Left ventricle myocardium inferior (tissue), 1 donor: Measurements from ENCODE around the gene PCSK6. TPM values are rescaled to one million over a fixed set of nuclear protein-coding genes. Genes with fewer than 3 reads are reported as not detected.
A peak's percentile ranks its signal among the peaks of the same experiment; 100 is the strongest.

ENCODE experiments used
- DNase-seq: peaks from one replicate; pipeline ENCODE4 v3.0.0-alpha.2; 2020
- H3K27ac ChIP-seq: fragments of 200-600 bp; replicated peaks from 2 replicates; pipeline ENCODE4 v1.8.0; 2021
- H3K27me3 ChIP-seq: fragments of 200-600 bp; 2 replicates; pipeline ENCODE4 v1.8.0; 2021; ENCODE audit warnings: low read depth
- H3K36me3 ChIP-seq: fragments of 200-600 bp; 2 replicates; pipeline ENCODE4 v1.8.0; 2021
- H3K4me1 ChIP-seq: fragments of 200-600 bp; 2 replicates; pipeline ENCODE4 v1.8.0; 2021
- H3K4me3 ChIP-seq: fragments of 200-600 bp; 2 replicates; pipeline ENCODE4 v1.8.0; 2021; ENCODE audit warnings: mild to moderate bottlenecking, moderate library complexity
- H3K9me3 ChIP-seq: fragments of 200-600 bp; replicated peaks from 2 replicates; pipeline ENCODE4 v1.8.0; 2021
- intact Hi-C: fragments of 100-400 bp; cut with micrococcal nuclease; formaldehyde crosslinking; loops from one replicate; pipeline ENCODE4 v1.11.0; 2022
- total RNA-seq: library from RNA; stranded (reverse); fragmentation: NEBNext Ultra II Directional; extraction: Animal tissue kit (Norgen Biotek cat#: 25700); gene quantifications from one replicate; pipeline ENCODE4 v1.2.1, GENCODE V29; 2021
- TF ChIP-seq, protein P1 (sequence below): fragments of 200-600 bp; IDR thresholded peaks from 2 replicates; pipeline ENCODE4 v1.8.0; 2021; ENCODE audit warnings: antibody characterized with exemption, mild to moderate bottlenecking, borderline replicate concordance
- donor health status: DM: no; HTN: yes; CAD: no; lungs with severe emphysema.

Gene PCSK6
- total RNA-seq, 1 donor from 2014 or later, result 28.6 TPM

DNA sequence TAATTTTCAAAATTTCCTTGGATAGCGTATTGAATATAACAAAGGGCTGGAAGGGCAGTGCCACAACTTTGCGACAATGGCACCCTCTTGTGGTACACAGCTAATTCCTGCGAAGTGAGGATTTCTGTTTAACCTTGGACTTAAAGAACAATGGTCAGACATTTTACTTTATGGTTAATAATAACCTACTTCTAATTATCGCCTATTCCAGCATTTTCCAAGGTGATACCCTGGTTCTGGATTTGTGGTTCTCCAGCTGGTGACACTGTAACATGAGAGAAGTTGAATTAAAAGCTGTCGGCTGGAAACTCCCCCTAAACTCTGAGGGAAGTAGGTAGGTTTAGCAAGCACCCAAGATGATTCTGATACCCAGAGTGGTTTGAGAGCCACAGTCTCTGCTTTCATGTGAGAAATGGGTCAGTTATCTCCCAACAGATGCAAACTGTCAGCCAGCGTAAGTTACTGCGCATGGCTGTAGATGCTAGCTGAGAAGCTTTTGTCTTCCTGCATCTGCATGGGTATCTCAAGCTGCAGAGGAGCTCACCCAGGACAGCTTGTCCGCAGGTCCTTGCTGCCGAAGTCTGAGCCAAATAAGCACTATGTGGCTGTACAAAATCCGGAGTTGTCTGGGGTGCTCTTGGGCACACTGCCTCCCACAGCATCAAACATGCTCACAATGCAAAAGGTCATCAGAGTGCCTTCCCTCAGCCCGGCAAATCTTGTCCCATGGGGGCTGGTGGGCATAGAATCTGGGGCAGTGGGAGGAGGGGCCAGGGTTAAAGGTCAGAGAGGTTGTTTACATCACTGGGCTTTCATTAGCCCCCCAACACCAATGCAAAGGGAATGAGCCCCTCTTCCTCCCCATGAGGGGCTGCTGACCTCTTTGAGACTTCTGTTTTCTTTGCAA, 231.0 kb downstream of the PCSK6 start:
- no peak for DNase-seq
- no peaks in the 10 kb centered on the region for H3K27me3 ChIP-seq
- peaks cover 25% of the 10 kb centered on the region for H3K4me1 ChIP-seq
- H3K36me3 ChIP-seq, result no peaks in the 10 kb centered on the region
- H3K4me3 ChIP-seq, result no peak overlapping the region
- no peaks in the 10 kb centered on the region for H3K9me3 ChIP-seq
- H3K27ac ChIP-seq, result no peak overlapping the region
- intact Hi-C loops, result loop anchor here (2.0 to 5.0 kb wide), 2 partner anchors 166 to 240 kb away; no protein-coding TSS in a partner anchor
- TF ChIP-seq, protein P1, sequence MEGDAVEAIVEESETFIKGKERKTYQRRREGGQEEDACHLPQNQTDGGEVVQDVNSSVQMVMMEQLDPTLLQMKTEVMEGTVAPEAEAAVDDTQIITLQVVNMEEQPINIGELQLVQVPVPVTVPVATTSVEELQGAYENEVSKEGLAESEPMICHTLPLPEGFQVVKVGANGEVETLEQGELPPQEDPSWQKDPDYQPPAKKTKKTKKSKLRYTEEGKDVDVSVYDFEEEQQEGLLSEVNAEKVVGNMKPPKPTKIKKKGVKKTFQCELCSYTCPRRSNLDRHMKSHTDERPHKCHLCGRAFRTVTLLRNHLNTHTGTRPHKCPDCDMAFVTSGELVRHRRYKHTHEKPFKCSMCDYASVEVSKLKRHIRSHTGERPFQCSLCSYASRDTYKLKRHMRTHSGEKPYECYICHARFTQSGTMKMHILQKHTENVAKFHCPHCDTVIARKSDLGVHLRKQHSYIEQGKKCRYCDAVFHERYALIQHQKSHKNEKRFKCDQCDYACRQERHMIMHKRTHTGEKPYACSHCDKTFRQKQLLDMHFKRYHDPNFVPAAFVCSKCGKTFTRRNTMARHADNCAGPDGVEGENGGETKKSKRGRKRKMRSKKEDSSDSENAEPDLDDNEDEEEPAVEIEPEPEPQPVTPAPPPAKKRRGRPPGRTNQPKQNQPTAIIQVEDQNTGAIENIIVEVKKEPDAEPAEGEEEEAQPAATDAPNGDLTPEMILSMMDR, result peak; percentile 87

DNA sequence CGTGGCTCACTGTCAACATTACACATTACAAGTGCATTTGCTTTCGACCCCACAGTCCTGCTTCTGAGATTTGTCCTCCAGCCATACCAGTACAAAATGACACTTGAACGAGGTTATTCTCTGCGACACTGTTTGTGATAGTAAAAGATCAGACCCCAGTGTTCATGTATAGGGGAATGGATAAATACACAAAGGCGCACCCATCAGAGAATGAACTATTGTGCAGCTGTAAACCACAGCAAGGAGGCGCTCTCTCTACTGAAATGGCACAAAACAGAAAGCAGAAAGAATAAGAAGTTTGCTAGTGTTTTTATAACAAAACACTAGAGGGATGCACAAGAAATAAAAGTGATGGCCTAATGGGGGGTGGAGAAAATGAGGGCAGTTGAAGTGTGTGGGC, 232.8 kb downstream of the PCSK6 start:
- H3K9me3 ChIP-seq, result no peaks in the 10 kb centered on the region
- peaks cover 32% of the 10 kb centered on the region for H3K4me1 ChIP-seq
- H3K4me3 ChIP-seq, result no peak overlapping the region
- TF ChIP-seq, protein P1, result no peak
- H3K27me3 ChIP-seq, result no peaks in the 10 kb centered on the region
- DNase-seq, result no peak
- intact Hi-C loops, result loop anchor here (5.0 kb wide), 1 partner anchor 164 kb away; no protein-coding TSS in a partner anchor
- H3K36me3 ChIP-seq, result no peaks in the 10 kb centered on the region
- H3K27ac ChIP-seq, result no peak overlapping the region

DNA sequence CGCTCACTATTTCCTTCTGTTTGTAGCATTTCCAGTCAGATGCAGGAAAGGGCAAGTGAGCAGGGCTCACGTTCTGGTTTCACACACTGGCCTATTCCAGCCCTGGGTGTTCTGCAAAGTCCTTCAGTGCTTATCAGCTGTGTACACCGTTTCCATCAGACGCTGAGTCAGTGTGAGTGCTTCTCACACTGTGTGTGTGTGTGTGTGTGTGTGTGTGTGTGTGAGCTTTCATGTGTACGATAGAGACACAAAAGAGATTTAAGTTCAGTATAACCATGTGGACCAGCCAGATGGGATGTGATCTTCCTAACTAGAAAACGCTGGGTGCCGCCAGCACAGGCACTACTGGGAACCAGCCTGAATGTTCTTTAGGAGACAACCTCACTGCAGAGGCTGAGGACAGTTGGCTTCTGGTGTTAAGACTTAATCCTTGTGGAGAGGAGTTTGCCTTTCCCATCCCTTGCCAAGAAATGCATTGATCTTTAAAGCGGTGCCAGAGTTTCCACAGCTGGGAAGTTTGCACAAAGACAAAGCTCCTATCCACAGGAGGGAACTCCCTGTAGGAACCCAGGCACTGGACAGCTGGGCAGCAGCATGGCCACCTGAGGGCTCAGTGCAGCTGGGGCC, 233.8 kb downstream of the PCSK6 start:
- peak overlapping the region; percentile 38 for H3K27ac ChIP-seq
- intact Hi-C loops, result loop anchor here (5.0 kb wide), 1 partner anchor 163 kb away; no protein-coding TSS in a partner anchor
- no peaks in the 10 kb centered on the region for H3K9me3 ChIP-seq
- H3K4me3 ChIP-seq, result no peak overlapping the region
- no peaks in the 10 kb centered on the region for H3K27me3 ChIP-seq
- H3K4me1 ChIP-seq, result peaks cover 35% of the 10 kb centered on the region
- TF ChIP-seq, protein P1, result no peak
- H3K36me3 ChIP-seq, result no peaks in the 10 kb centered on the region
- DNase-seq, result no peak

DNA sequence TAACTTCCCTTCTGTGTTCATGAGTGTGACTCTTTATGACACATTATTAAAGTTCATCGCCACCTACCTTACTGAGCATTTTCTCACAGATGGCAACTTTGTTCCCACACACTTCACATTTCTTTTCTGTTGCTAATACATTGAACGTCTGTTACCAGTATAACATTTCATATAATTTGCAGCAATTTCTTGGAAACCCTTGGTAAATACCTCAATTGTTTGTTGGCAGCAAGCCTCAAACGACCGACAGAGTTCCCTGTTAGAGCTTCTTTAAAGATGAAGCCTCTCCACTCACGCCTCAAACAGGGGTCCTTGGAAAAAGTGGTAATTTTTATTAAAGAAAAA, 234.5 kb downstream of the PCSK6 start:
- TF ChIP-seq, protein P1, result no peak
- no peaks in the 10 kb centered on the region for H3K9me3 ChIP-seq
- no peaks in the 10 kb centered on the region for H3K36me3 ChIP-seq
- H3K27me3 ChIP-seq, result no peaks in the 10 kb centered on the region
- H3K4me3 ChIP-seq, result no peak overlapping the region
- H3K27ac ChIP-seq, result no peak overlapping the region
- intact Hi-C loops, result loop anchor here (5.0 kb wide), 1 partner anchor 163 kb away; no protein-coding TSS in a partner anchor
- H3K4me1 ChIP-seq, result peaks cover 42% of the 10 kb centered on the region
- no peak for DNase-seq

DNA sequence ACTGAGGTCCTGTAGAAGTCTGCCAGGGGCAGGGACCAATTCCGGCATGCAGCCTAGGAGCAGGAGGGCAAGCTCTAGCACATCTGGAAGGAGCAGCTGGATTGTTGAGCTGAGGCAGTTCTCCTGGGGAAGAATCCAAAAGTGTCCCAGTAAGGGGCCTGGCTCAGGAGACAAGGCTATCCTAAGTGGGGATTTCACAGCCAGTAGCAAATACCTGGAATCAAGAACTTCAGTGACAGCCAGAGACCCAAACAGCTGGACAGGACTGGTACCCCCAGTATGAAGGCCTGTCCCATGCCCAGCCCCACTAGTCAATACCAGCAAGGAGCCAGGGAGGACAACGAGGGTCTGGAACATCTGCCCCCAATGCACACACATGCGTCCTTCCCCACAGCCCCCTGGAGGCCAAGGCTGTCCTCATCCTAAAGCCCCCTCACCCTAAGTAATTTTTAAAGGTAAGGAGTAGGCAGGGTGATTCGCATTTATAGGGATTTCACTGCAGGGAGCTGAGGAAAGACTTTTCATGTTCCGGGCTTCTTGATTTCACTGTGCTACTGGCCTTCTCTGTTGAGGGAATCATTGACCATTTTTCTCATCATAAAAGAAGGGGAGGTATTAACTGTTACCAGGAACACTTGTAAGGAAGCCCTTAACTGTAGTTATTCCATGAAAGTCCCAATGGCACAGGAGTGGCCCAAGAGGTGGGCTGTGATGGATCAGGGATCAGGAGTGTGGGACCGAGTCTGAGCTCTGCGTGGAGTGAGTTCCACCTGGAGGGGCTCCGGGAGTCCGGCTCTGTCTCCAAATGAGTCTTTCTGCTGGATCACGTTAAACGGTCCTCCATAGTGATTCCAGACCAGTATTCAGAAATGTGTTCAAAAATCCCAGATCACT, 235.1 kb downstream of the PCSK6 start:
- peaks cover 48% of the 10 kb centered on the region for H3K4me1 ChIP-seq
- H3K36me3 ChIP-seq, result no peaks in the 10 kb centered on the region
- TF ChIP-seq, protein P1, result no peak
- DNase-seq, result no peak
- intact Hi-C loops, result loop anchor here (5.0 kb wide), 1 partner anchor 162 kb away; no protein-coding TSS in a partner anchor
- H3K27me3 ChIP-seq, result no peaks in the 10 kb centered on the region
- no peak overlapping the region for H3K27ac ChIP-seq
- H3K4me3 ChIP-seq, result no peak overlapping the region
- no peaks in the 10 kb centered on the region for H3K9me3 ChIP-seq
